Lung (tissue), 12 donors: ENCODE measurements around the gene STARD5. TPM values are rescaled to one million over a fixed set of nuclear protein-coding genes. Genes with fewer than 3 reads are reported as not detected.
A peak's percentile ranks its signal among the peaks of the same experiment; 100 is the strongest.

ENCODE experiments used
- ATAC-seq: fragments of 200-7000 bp; cut with Tn5 transposase; one replicate; pipeline ENCODE4 v1.9.1; 2020; ENCODE audit warnings: moderate number of reproducible peaks; ENCODE audit not compliant: insufficient read depth, low FRiP score
- DNase-seq, 3 donors: peaks; one replicate each; pipeline ENCODE4 v3.0.0-alpha.2; 2013 to 2017
- H3K27ac ChIP-seq, 2 donors: one replicate each; pipeline ENCODE4 v1.5.1; 2013; ENCODE audit warnings: mild to moderate bottlenecking in 2 of 2, moderate library complexity in 2 of 2, control low read depth in 1 of 2, inconsistent platforms in 1 of 2, low read depth in 1 of 2, low read length in 1 of 2
- H3K27me3 ChIP-seq, 3 donors: one replicate each; pipeline ENCODE4 v1.5.1; 2013; ENCODE audit warnings: low read length in 2 of 3; ENCODE audit not compliant: control insufficient read depth in 3 of 3, insufficient read depth in 3 of 3
- H3K36me3 ChIP-seq, 4 donors: one replicate each; pipeline ENCODE4 v1.5.1; 2013; ENCODE audit warnings: low read length in 4 of 4, mild to moderate bottlenecking in 1 of 4, moderate library complexity in 1 of 4; ENCODE audit not compliant: control insufficient read depth in 4 of 4, insufficient read depth in 4 of 4
- H3K4me1 ChIP-seq, 5 donors: one replicate each; pipeline ENCODE4 v1.5.1; 2013; ENCODE audit warnings: low read length in 5 of 5, mild to moderate bottlenecking in 2 of 5, moderate library complexity in 1 of 5; ENCODE audit not compliant: control insufficient read depth in 5 of 5, insufficient read depth in 5 of 5
- H3K4me3 ChIP-seq: one replicate; pipeline ENCODE4 v1.5.1; 2013; ENCODE audit warnings: mild to moderate bottlenecking, control low read depth, moderate library complexity
- H3K9ac ChIP-seq, 2 donors: one replicate each; pipeline ENCODE4 v1.5.1; 2013; ENCODE audit warnings: low read length in 2 of 2, control low read depth in 1 of 2; ENCODE audit not compliant: insufficient read depth in 1 of 2
- H3K9me3 ChIP-seq, 4 donors: one replicate each; pipeline ENCODE4 v1.5.1; 2013; ENCODE audit warnings: low read length in 3 of 4, mild to moderate bottlenecking in 1 of 4, moderate library complexity in 1 of 4; ENCODE audit not compliant: control insufficient read depth in 4 of 4, insufficient read depth in 3 of 4
- WGBS, 2 donors: extraction: QIAGEN DNeasy Blood & Tissue Kit; methylation state at CpG; one replicate each; pipeline ENCODE4 v1.1.7; 2013; 5-methylcytosine and 5-hydroxymethylcytosine counted together
- polyA plus RNA-seq, 2 donors: library from polyadenylated mRNA; stranded (reverse); fragments of 200-250 nt; gene quantifications; one replicate each; pipeline ENCODE4 v1.2.1, GENCODE V29; 2013
- total RNA-seq, 2 donors: library from RNA; depleted of rRNA in 1 of 2; stranded (reverse); fragments of >200 nt in 1 of 2; gene quantifications; one replicate each; pipeline ENCODE4 v1.2.1, GENCODE V29; 2014 to 2021
- TF ChIP-seq, protein P1 (sequence below): IDR thresholded peaks from 2 replicates; pipeline ENCODE4 v1.5.1; 2012; ENCODE audit warnings: mild to moderate bottlenecking; ENCODE audit errors: control extremely low read depth, extremely low read depth
- donor health status: control.
- donor health status: control.
- donor health status: Bipolar disorder and iron deficiency.
- donor health status: healthy.
- donor health status: DM: yes; HTN: yes; CAD: no.

Gene STARD5
- total and polyA plus RNA-seq, 4 donors = 2.9 to 7.0 (median 5.0) TPM

DNA sequence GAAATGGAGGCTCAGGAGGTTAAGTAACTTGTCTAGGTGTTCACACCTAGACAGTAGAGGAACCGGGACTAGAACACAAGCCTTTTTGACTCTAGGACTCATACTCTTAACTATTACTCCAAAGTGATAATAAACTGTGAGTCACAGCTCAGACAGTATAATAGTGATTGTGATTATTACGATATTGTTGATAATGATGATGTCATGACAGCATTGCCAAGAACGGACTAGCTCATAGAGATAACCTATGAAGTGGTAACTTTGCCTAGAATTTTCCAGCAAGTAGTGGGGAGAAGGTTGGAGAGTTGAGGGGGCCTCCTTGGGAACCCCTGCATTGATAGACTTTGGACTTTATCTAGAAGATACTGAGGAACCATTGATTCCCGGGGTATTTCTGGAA lies 34.0 kb downstream of the STARD5 start:
- Histone ChIP-seq H3K27ac (no peak overlapping the region), H3K9me3 (no peaks in the 10 kb centered on the region), H3K4me1 (peaks cover 0 to 13% (median 0%) of the 10 kb centered on the region in 5 donors), H3K27me3 (no peaks in the 10 kb centered on the region), H3K9ac (no peak overlapping the region), H3K4me3 (no peak overlapping the region), H3K36me3 (peaks cover 0 to 11% (median 1%) of the 10 kb centered on the region in 4 donors)
- 92 to 93% methylated on average over 4 of the region's 4 CpGs for WGBS, 2 donors
- TF ChIP-seq, protein P1, sequence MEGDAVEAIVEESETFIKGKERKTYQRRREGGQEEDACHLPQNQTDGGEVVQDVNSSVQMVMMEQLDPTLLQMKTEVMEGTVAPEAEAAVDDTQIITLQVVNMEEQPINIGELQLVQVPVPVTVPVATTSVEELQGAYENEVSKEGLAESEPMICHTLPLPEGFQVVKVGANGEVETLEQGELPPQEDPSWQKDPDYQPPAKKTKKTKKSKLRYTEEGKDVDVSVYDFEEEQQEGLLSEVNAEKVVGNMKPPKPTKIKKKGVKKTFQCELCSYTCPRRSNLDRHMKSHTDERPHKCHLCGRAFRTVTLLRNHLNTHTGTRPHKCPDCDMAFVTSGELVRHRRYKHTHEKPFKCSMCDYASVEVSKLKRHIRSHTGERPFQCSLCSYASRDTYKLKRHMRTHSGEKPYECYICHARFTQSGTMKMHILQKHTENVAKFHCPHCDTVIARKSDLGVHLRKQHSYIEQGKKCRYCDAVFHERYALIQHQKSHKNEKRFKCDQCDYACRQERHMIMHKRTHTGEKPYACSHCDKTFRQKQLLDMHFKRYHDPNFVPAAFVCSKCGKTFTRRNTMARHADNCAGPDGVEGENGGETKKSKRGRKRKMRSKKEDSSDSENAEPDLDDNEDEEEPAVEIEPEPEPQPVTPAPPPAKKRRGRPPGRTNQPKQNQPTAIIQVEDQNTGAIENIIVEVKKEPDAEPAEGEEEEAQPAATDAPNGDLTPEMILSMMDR = no peak
- DNase-seq = no peak
- no peak for ATAC-seq

DNA sequence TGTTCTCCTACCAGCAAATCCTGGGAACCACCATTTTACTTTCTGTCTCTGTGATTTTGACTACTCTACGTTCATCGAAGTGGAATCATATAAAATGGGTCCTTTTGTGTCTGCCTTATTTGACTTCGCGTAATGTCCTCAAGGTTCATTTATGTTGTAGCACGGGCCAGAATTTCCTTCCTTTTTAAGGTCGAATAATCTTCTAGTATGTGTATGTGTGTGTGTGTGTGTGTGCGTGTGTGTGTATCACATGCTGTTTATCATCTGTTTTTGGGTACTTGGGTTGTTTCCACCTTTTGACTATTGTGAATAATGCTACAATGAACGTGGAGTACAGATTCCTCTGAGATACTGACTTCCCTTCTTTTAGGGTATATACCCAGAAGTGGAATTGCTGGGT lies 35.3 kb downstream of the STARD5 start:
- Histone ChIP-seq H3K4me3 (no peak overlapping the region), H3K4me1 (peaks cover 0 to 8% (median 0%) of the 10 kb centered on the region in 5 donors), H3K27ac (no peak overlapping the region), H3K27me3 (no peaks in the 10 kb centered on the region), H3K9me3 (no peaks in the 10 kb centered on the region), H3K36me3 (peaks cover 0 to 11% (median 1%) of the 10 kb centered on the region in 4 donors), H3K9ac (no peak overlapping the region)
- DNase-seq (peak in 1 of 3 donors; percentile 0), ATAC-seq (no peak)
- 76 to 82% methylated on average over 8 of the region's 8 CpGs for WGBS, 2 donors
- TF ChIP-seq, protein P1 = no peak

DNA sequence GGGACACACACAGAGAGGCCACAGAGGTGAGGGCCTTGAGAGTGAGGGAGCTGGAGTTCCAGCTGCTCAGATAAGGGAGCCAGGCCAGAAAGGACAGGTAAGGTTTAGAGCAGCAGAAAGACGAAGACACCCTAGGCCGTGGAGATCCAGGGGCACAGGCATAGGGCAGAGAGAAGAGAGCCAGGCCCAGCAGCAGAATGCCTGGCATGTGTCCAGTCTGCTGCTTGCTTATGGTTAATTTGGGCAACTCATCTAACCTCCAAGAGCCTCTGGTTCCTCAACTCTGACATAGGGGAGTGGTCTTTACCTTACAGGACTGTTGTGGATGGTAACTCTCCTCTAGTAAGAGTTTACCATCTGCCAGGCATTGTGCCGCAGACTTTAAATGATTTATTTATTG lies 35.9 kb downstream of the STARD5 start:
- TF ChIP-seq, protein P1 = no peak
- ATAC-seq = no peak

DNA sequence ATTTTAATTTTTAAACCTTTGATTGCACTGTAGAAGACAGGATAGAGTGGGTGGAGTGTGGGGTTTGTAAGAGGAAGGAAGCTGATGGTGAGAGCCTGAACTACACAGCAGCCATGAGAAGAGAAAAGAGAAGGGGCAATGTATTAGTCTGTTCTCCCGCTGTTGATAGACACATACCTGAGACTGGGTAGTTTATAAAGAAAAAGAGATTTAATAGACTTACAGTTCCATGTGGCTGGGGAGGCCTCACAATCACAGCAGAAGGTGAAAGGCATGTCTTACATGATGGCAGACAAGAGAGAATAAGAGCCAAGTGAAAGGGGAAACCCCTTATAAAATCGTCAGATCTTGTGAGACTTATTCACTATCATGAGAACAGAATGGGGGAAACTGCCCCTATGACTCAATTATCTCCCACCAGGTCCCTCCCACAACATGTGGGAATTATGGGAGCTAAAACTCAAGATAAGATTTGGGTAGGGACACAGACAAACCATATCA lies 37.3 kb downstream of the STARD5 start:
- WGBS, 2 donors = 31 to 63% methylated on average over 2 of the region's 2 CpGs
- Histone ChIP-seq H3K36me3 (peaks cover 0 to 10% (median 1%) of the 10 kb centered on the region in 4 donors), H3K4me3 (no peak overlapping the region), H3K4me1 (peaks cover 0 to 8% (median 0%) of the 10 kb centered on the region in 5 donors), H3K27ac (no peak overlapping the region), H3K9me3 (no peaks in the 10 kb centered on the region), H3K27me3 (no peaks in the 10 kb centered on the region), H3K9ac (no peak overlapping the region)
- TF ChIP-seq, protein P1 = no peak
- DNase-seq (no peak), ATAC-seq (no peak)

More for the DNA sequence above, 35.9 kb downstream of the STARD5 start:
- DNase-seq = peak in 1 of 3 donors; percentile 10
- peaks cover 0 to 8% (median 0%) of the 10 kb centered on the region in 5 donors for H3K4me1 ChIP-seq
- no peak overlapping the region for H3K4me3 ChIP-seq
- H3K36me3 ChIP-seq = peaks cover 0 to 11% (median 1%) of the 10 kb centered on the region in 4 donors
- H3K9ac ChIP-seq = no peak overlapping the region
- no peak overlapping the region for H3K27ac ChIP-seq
- no peaks in the 10 kb centered on the region for H3K27me3 ChIP-seq
- WGBS, 2 donors = 91 to 93% methylated on average over 3 of the region's 3 CpGs
- no peaks in the 10 kb centered on the region for H3K9me3 ChIP-seq
